Trophoblast cell (in vitro differentiated cells and primary cell): ENCODE results near the gene DSTYK.

ENCODE experiments used
- DNase-seq, 2 donors: peaks; one replicate each; pipeline ENCODE4 v3.0.0-alpha.2; 2016
- H2AFZ ChIP-seq: 2 replicates; pipeline ENCODE4 v1.6.1; 2013; ENCODE audit warnings: low read length, moderate library complexity, mild to moderate bottlenecking; ENCODE audit not compliant: insufficient read depth, poor library complexity
- H2AK5ac ChIP-seq: 2 replicates; pipeline ENCODE4 v1.6.1; 2013; ENCODE audit warnings: mild to moderate bottlenecking, low read length
- H2BK120ac ChIP-seq: 2 replicates; pipeline ENCODE4 v1.6.1; 2013; ENCODE audit warnings: low read length, mild to moderate bottlenecking, moderate library complexity; ENCODE audit not compliant: insufficient read depth, poor library complexity
- H2BK12ac ChIP-seq: 2 replicates; pipeline ENCODE4 v1.6.1; 2013; ENCODE audit warnings: mild to moderate bottlenecking, low read length, moderate library complexity
- H2BK5ac ChIP-seq: 2 replicates; pipeline ENCODE4 v1.6.1; 2013; ENCODE audit warnings: low read length, low read depth, moderate library complexity, mild to moderate bottlenecking; ENCODE audit not compliant: poor library complexity
- H3K14ac ChIP-seq: 2 replicates; pipeline ENCODE4 v1.6.1; 2013; ENCODE audit warnings: mild to moderate bottlenecking, low read length
- H3K18ac ChIP-seq: 2 replicates; pipeline ENCODE4 v1.6.1; 2013; ENCODE audit warnings: mild to moderate bottlenecking, low read length
- H3K23ac ChIP-seq: 2 replicates; pipeline ENCODE4 v1.6.1; 2013; ENCODE audit warnings: low read length
- H3K27ac ChIP-seq: 2 replicates; pipeline ENCODE4 v1.5.1; 2013; ENCODE audit warnings: low read depth, mild to moderate bottlenecking, inconsistent platforms, low read length, moderate library complexity
- H3K27me3 ChIP-seq: 2 replicates; pipeline ENCODE4 v1.6.1; 2013; ENCODE audit warnings: inconsistent platforms, mild to moderate bottlenecking, low read length, moderate library complexity; ENCODE audit not compliant: insufficient read depth
- H3K36me3 ChIP-seq, 2 experiments: 1 replicate in 1 of 2; 2 replicates in 1 of 2; pipeline ENCODE4 v1.6.1; 2013; ENCODE audit warnings: low read length in 2 of 2, mild to moderate bottlenecking in 2 of 2, moderate library complexity in 1 of 2; ENCODE audit not compliant: insufficient read depth in 2 of 2, control insufficient read depth in 1 of 2
- H3K4ac ChIP-seq: 2 replicates; pipeline ENCODE4 v1.6.1; 2013; ENCODE audit warnings: low read depth, mild to moderate bottlenecking, low read length, moderate library complexity
- H3K4me1 ChIP-seq, 2 experiments: 1 replicate in 1 of 2; 2 replicates in 1 of 2; pipeline ENCODE4 v1.6.1; 2013; ENCODE audit warnings: low read length in 2 of 2, mild to moderate bottlenecking in 2 of 2, moderate library complexity in 1 of 2; ENCODE audit not compliant: insufficient read depth in 2 of 2, control insufficient read depth in 1 of 2
- H3K4me2 ChIP-seq: 2 replicates; pipeline ENCODE4 v1.6.1; 2013; ENCODE audit warnings: inconsistent platforms, mild to moderate bottlenecking, low read length, moderate library complexity
- H3K4me3 ChIP-seq: 2 replicates; pipeline ENCODE4 v1.5.1; 2013; ENCODE audit warnings: mild to moderate bottlenecking, low read depth, low read length, inconsistent platforms
- H3K79me1 ChIP-seq: one replicate; pipeline ENCODE4 v1.6.1; 2013; ENCODE audit warnings: low read length
- H3K79me2 ChIP-seq: 2 replicates; pipeline ENCODE4 v1.6.1; 2013; ENCODE audit warnings: low read length, mild to moderate bottlenecking; ENCODE audit not compliant: control insufficient read depth, insufficient read depth, poor library complexity
- H3K9ac ChIP-seq: 2 replicates; pipeline ENCODE4 v1.6.1; 2013; ENCODE audit warnings: mild to moderate bottlenecking, low read length
- H3K9me3 ChIP-seq: 2 replicates; pipeline ENCODE4 v1.6.1; 2013; ENCODE audit warnings: low read depth, mild to moderate bottlenecking, control low read depth, inconsistent platforms, low read length; ENCODE audit not compliant: insufficient read depth
- H4K12ac ChIP-seq: 2 replicates; pipeline ENCODE4 v1.6.1; 2013; ENCODE audit warnings: low read depth, mild to moderate bottlenecking, low read length, moderate library complexity
- H4K8ac ChIP-seq: 2 replicates; pipeline ENCODE4 v1.6.1; 2013; ENCODE audit warnings: low read depth, mild to moderate bottlenecking, low read length, moderate library complexity
- H4K91ac ChIP-seq: one replicate; pipeline ENCODE4 v1.6.1; 2013; ENCODE audit warnings: low read depth, mild to moderate bottlenecking, low read length, moderate library complexity
- WGBS: extraction: QIAGEN DNeasy Blood & Tissue Kit; methylation state at CpG from one replicate; pipeline ENCODE4 v1.1.7; 2013; ENCODE audit warnings: missing lambda C conversion rate; ENCODE audit not compliant: insufficient read length, insufficient coverage; ENCODE audit errors: extremely low coverage; 5-methylcytosine and 5-hydroxymethylcytosine counted together

DSTYK gene

DNA sequence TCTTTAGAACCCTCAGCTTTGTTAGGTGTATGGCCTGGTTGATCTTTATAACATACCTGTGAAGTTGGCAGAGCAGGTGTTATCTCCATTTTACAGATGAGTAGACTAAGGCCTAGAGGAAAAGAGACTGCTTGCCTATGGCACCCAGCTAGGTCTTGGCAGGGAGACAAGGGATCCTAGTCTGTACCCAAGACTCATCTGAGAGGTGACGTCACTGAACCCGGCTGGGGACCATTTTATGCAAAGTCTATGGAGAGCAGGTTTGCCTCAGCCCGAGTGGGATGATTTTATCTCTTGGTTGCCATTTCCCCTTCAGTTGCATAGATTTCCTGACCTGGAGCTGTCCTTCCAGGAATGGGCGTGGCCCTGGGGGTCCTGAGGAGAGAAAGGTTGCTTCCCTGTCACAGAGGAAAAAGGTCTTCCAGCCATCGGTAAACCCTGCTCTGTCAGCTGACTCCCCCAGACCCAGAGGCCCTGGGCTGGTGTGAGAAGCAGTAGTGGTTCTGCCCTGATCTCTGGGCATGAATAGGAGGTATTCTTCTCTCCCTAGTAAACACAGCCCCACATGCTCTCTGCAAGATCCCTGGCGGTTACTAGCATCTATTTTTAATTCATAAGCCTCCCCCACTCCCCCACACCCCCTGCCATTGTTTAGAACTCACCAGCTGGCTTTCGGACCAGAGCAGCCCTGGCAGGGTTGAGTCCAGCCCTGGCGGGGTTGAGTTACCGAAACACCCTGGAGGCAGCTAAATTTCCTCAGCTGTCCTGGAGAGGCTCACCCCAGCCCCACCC lies 35.8 kb upstream of the DSTYK start:
- no peak overlapping the region for H3K27ac ChIP-seq

DNA sequence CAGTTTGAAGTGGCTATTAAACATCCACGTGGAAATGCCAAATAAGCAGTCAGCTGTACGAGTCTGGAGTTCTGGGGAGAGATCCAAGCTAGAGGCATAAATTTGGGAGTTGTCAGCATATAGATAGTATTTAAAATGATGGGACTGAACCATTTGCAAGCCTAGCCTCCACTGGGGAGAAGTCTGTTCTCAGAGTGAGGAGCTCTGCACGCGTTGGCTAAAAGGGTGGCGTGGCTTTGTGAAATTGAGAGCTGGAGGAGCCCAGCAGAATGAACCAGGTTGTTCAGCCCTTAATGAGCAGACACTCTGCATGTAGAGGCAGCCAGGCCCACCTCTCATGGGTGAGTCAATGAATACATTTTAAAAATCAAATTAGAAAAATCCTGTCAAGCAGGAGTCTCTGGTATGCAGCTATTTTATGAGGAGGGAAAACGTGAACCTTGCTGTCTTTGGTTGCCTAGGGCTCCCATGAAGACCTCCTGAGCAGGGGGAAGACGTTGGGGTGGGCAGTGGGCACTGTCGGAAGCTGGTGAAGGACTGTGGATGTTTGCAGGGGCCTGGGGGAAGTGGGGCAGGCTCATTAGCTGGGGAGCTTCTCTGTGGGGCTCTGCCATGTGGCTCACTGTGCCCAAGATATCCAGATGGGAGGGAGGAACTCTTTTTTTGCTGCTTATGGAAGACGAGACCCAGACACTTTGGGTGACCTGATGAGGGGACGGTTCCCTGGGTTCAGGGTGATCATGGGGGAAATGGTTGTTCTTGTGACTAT lies 35.0 kb upstream of the DSTYK start:
- Histone ChIP-seq H3K4me3 (no peak overlapping the region), H2AK5ac (no peak overlapping the region), H3K4me1 (peaks cover 0 to 4% of the 10 kb centered on the region in 2 experiments), H3K14ac (no peak overlapping the region), H2BK5ac (no peak overlapping the region), H3K4me2 (no peak overlapping the region), H3K4ac (no peak overlapping the region), H3K27ac (no peak overlapping the region), H3K36me3 (peaks cover 2 to 4% of the 10 kb centered on the region in 2 experiments), H2AFZ (no peak overlapping the region), H3K23ac (no peak overlapping the region), H3K18ac (no peak overlapping the region), H3K9ac (no peak overlapping the region), H2BK12ac (no peak overlapping the region), H3K79me2 (no peaks in the 10 kb centered on the region), H4K12ac (no peak overlapping the region), H4K8ac (no peak overlapping the region), H2BK120ac (no peak overlapping the region), H4K91ac (no peak overlapping the region), H3K9me3 (no peaks in the 10 kb centered on the region), H3K79me1 (no peaks in the 10 kb centered on the region), H3K27me3 (no peaks in the 10 kb centered on the region)
- no CpG with 5 or more reads among the region's 10 CpGs for WGBS
- no peak for DNase-seq

More for the DNA sequence above, 35.8 kb upstream of the DSTYK start:
- H3K79me1 ChIP-seq, result no peaks in the 10 kb centered on the region
- H3K4me1 ChIP-seq, result peaks cover 0 to 4% of the 10 kb centered on the region in 2 experiments
- H4K91ac ChIP-seq, result no peak overlapping the region
- no peaks in the 10 kb centered on the region for H3K9me3 ChIP-seq
- H3K4ac ChIP-seq, result no peak overlapping the region
- H3K36me3 ChIP-seq, result no peaks in the 10 kb centered on the region
- no peak overlapping the region for H3K9ac ChIP-seq
- no peak overlapping the region for H2AFZ ChIP-seq
- H3K4me2 ChIP-seq, result no peak overlapping the region
- no peak overlapping the region for H2BK5ac ChIP-seq
- H3K27me3 ChIP-seq, result no peaks in the 10 kb centered on the region
- H3K23ac ChIP-seq, result no peak overlapping the region
- no peak overlapping the region for H4K8ac ChIP-seq
- H3K14ac ChIP-seq, result no peak overlapping the region
- no peak overlapping the region for H4K12ac ChIP-seq
- H2AK5ac ChIP-seq, result no peak overlapping the region
- H3K79me2 ChIP-seq, result no peaks in the 10 kb centered on the region
- no peak overlapping the region for H2BK12ac ChIP-seq
- no peak for DNase-seq
- no CpG with 5 or more reads among the region's 9 CpGs for WGBS
- no peak overlapping the region for H3K18ac ChIP-seq
- no peak overlapping the region for H3K4me3 ChIP-seq
- no peak overlapping the region for H2BK120ac ChIP-seq

DNA sequence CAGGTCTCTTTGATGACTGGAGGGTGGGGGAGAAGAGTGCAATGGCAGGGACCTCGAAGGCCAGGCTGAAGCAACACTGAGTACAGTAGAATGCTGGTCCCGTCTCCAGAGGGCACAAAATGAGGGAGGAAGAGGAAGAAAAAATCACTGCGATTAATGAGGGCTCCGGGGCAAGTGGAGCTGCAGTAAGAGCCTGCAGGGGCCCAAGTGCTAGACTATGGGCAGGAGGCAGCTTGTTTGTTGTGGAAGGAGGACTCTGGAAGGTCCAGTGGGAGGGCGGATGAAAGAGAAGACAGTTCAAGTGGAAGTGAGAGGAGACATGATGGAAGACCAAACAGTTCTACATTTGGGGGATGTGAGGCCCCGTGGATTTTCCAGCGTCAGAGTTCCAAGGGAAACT lies 33.6 kb upstream of the DSTYK start:
- H3K14ac ChIP-seq, result no peak overlapping the region
- no peak overlapping the region for H2BK120ac ChIP-seq
- H2BK5ac ChIP-seq, result no peak overlapping the region
- H3K4me2 ChIP-seq, result no peak overlapping the region
- no peak overlapping the region for H4K8ac ChIP-seq
- no peak overlapping the region for H3K4ac ChIP-seq
- H2AFZ ChIP-seq, result no peak overlapping the region
- H3K18ac ChIP-seq, result no peak overlapping the region
- H3K27me3 ChIP-seq, result no peaks in the 10 kb centered on the region
- no peak overlapping the region for H4K12ac ChIP-seq
- H3K79me1 ChIP-seq, result no peaks in the 10 kb centered on the region
- no CpG with 5 or more reads among the region's 7 CpGs for WGBS
- no peak overlapping the region for H3K4me3 ChIP-seq
- peaks cover 2 to 6% of the 10 kb centered on the region in 2 experiments for H3K36me3 ChIP-seq
- H3K79me2 ChIP-seq, result no peaks in the 10 kb centered on the region
- H2BK12ac ChIP-seq, result no peak overlapping the region
- H3K9ac ChIP-seq, result no peak overlapping the region
- no peak overlapping the region for H3K23ac ChIP-seq
- H4K91ac ChIP-seq, result no peak overlapping the region
- H3K4me1 ChIP-seq, result no peaks in the 10 kb centered on the region
- DNase-seq, result no peak
- no peak overlapping the region for H3K27ac ChIP-seq
- no peak overlapping the region for H2AK5ac ChIP-seq
- H3K9me3 ChIP-seq, result no peaks in the 10 kb centered on the region

DNA sequence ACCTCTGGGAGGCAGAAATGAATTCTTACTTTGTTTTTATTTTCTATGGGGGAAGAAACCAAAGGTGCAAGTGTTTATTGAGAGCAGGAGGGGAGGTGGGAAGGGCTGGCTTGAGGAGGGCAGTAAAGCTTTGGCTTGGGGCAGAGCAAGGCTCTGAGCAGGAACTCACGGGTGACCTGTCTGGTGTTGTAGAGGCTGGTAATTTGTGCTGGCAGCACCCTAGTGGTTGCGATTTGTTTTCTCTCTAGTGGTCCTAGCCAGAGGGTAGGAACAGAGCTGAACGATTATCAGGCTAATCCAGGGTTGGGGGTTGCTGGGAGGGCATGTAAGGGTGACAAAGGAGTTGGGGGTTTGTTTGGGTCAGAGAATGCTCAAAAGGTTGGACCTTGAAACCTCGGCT lies 32.9 kb upstream of the DSTYK start:
- Histone ChIP-seq H4K91ac (no peak overlapping the region), H3K9ac (no peak overlapping the region), H3K23ac (no peak overlapping the region), H2AFZ (no peak overlapping the region), H3K14ac (no peak overlapping the region), H2BK120ac (no peak overlapping the region), H4K8ac (no peak overlapping the region), H2BK5ac (no peak overlapping the region), H2BK12ac (no peak overlapping the region), H3K9me3 (no peaks in the 10 kb centered on the region), H3K4me2 (no peak overlapping the region), H3K4me1 (no peaks in the 10 kb centered on the region), H4K12ac (no peak overlapping the region), H3K36me3 (peaks cover 2 to 6% of the 10 kb centered on the region in 2 experiments), H3K27me3 (no peaks in the 10 kb centered on the region), H3K4me3 (no peak overlapping the region), H3K27ac (no peak overlapping the region), H3K4ac (no peak overlapping the region), H2AK5ac (no peak overlapping the region), H3K18ac (no peak overlapping the region), H3K79me1 (no peaks in the 10 kb centered on the region), H3K79me2 (no peaks in the 10 kb centered on the region)
- WGBS, result no CpG with 5 or more reads among the region's 4 CpGs
- no peak for DNase-seq
